Neutrophil (primary cell): ENCODE results near the gene YOD1.
"Not testable (repeated sequence)": the region's sequence is repeated elsewhere in the genome, so short reads cannot be mapped to it uniquely, and the experiment has no call there.

Experiments used
- H3K27ac ChIP-seq: fragments of 200-600 bp; sonication (generic); 2 replicates; pipeline ENCODE4 v1.5.1; 2016; ENCODE audit warnings: mild to moderate bottlenecking, moderate library complexity
- H3K27me3 ChIP-seq: fragments of 200-600 bp; sonication (generic); 2 replicates; pipeline ENCODE4 v1.6.0; 2016; ENCODE audit warnings: mild to moderate bottlenecking
- H3K36me3 ChIP-seq: fragments of 200-600 bp; sonication (generic); 2 replicates; pipeline ENCODE4 v1.5.1; 2017
- H3K4me1 ChIP-seq, 2 experiments: fragments of 200-600 bp in 1 of 2; sonication (generic) in 1 of 2; 1 replicate in 1 of 2; 2 replicates in 1 of 2; pipeline versions ENCODE4 v1.5.1 to v1.6.1; 2013 to 2016; ENCODE audit warnings: low read depth in 1 of 2, low read length in 1 of 2, mild to moderate bottlenecking in 1 of 2, moderate library complexity in 1 of 2; ENCODE audit not compliant: control insufficient read depth in 1 of 2, insufficient read depth in 1 of 2
- H3K4me3 ChIP-seq, 2 experiments: fragments of 200-600 bp in 1 of 2; sonication (generic) in 1 of 2; 1 replicate in 1 of 2; 2 replicates in 1 of 2; pipeline ENCODE4 v1.5.1; 2013 to 2016; ENCODE audit warnings: low read depth in 1 of 2, low read length in 1 of 2, mild to moderate bottlenecking in 1 of 2, moderate library complexity in 1 of 2
- H3K9me3 ChIP-seq: fragments of 200-600 bp; sonication (generic); 2 replicates; pipeline ENCODE4 v1.5.1; 2016
- TF ChIP-seq, protein P1 (sequence below): fragments of 200-600 bp; sonication (generic); IDR thresholded peaks from 2 replicates; pipeline ENCODE4 v1.5.1; 2016; ENCODE audit warnings: antibody characterized with exemption

YOD1 gene

DNA sequence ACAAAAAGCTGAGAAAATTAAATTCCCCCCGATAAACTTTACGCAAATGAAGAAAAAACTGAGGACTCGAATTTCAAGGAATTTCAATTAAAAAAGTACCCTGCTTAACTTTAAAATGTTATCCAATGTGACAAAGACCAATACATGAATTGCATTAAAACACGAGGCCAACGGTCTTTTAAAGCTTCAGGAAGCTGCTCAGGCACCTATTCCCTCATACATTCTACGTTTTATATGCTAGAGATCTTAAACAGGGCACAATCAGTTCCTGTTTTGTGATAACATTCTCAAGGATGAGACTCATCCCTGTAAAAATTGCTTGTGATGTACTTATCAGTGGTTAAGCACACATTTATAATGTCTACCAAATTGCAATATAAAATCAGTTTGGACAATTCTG is 3.0 kb downstream of the YOD1 start:
- peaks cover 55 to 64% of the 10 kb centered on the region in 2 experiments for H3K4me1 ChIP-seq
- TF ChIP-seq, protein P1, sequence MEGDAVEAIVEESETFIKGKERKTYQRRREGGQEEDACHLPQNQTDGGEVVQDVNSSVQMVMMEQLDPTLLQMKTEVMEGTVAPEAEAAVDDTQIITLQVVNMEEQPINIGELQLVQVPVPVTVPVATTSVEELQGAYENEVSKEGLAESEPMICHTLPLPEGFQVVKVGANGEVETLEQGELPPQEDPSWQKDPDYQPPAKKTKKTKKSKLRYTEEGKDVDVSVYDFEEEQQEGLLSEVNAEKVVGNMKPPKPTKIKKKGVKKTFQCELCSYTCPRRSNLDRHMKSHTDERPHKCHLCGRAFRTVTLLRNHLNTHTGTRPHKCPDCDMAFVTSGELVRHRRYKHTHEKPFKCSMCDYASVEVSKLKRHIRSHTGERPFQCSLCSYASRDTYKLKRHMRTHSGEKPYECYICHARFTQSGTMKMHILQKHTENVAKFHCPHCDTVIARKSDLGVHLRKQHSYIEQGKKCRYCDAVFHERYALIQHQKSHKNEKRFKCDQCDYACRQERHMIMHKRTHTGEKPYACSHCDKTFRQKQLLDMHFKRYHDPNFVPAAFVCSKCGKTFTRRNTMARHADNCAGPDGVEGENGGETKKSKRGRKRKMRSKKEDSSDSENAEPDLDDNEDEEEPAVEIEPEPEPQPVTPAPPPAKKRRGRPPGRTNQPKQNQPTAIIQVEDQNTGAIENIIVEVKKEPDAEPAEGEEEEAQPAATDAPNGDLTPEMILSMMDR: no peak
- no peaks in the 10 kb centered on the region for H3K27me3 ChIP-seq
- no peak overlapping the region for H3K4me3 ChIP-seq
- H3K9me3 ChIP-seq: no peaks in the 10 kb centered on the region
- H3K36me3 ChIP-seq: peaks cover 32% of the 10 kb centered on the region
- H3K27ac ChIP-seq: no peak overlapping the region

DNA sequence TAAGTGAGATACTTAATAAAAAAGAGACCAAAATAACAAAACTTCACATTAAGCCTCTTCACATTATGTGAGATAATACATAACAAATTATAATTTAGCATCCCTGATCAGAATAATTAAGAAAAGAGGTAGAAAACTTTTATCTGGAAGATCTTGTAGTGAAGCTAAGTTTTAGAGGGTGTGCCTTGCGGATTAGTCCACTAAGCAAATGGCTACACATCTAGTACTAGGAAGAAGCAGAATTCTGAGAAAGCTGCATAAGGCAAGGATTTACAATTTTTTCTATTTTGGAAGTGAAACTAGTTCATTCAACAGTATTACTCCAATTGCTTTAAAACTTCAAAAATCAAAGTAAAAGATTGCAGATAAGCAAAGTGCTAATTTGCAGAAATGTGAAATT is 3.5 kb downstream of the YOD1 start:
- H3K27ac ChIP-seq: no peak overlapping the region
- no peaks in the 10 kb centered on the region for H3K27me3 ChIP-seq
- H3K4me3 ChIP-seq: no peak overlapping the region
- H3K36me3 ChIP-seq: peaks cover 33% of the 10 kb centered on the region
- peaks cover 52 to 58% of the 10 kb centered on the region in 2 experiments for H3K4me1 ChIP-seq
- TF ChIP-seq, protein P1: no peak
- H3K9me3 ChIP-seq: no peaks in the 10 kb centered on the region

DNA sequence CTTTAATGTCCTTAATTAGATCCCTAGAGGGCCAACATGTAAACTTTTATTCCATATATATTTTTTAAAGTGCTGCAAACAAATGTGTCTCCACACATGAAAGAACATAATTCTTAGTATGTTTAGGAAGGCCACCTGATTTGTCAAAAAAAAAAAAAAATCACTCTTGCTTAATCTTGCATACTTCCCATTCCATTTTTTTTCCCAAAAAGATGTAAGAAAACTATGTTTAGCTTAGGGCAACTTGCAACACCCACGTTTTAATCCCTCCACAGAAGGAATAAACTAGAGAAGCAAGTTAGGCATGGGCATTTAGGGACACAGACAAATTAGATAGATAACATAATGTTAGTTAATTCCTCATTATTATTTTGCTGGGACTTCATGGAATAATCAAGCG is 5.6 kb downstream of the YOD1 start:
- Histone ChIP-seq H3K27me3 (no peaks in the 10 kb centered on the region), H3K36me3 (peaks cover 33% of the 10 kb centered on the region), H3K9me3 (no peaks in the 10 kb centered on the region), H3K4me1 (peaks cover 36 to 39% of the 10 kb centered on the region in 2 experiments), H3K27ac (no peak overlapping the region), H3K4me3 (no peak overlapping the region)
- TF ChIP-seq, protein P1: no peak

DNA sequence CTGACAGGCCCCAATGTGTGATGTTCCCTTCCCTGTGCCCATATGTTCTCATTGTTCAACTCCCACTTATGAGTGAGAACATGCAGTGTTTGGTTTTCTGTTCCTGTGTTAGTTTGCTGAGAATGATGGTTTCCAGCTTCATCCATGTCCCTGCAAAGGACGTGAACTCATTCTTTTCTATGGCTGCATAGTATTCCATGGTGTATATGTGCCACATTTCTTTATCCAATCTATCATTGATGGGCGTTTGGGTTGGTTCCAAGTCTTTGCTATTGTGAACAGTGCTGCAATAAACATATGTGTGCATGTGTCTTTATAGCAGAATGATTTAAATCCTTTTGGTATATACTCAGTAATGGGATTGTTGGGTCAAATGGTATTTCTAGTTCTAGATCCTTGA is 9.6 kb downstream of the YOD1 start:
- peaks cover 30% of the 10 kb centered on the region for H3K27me3 ChIP-seq
- H3K36me3 ChIP-seq: peaks cover 13% of the 10 kb centered on the region
- not testable (repeated sequence) for H3K27ac ChIP-seq, H3K4me3 ChIP-seq, H3K9me3 ChIP-seq, H3K4me1 ChIP-seq

GRCh38 chr1:207040181-207040533 is 10.9 kb downstream of the YOD1 start:
- H3K36me3 ChIP-seq: peaks cover 10% of the 10 kb centered on the region
- TF ChIP-seq, protein P1: no peak
- H3K4me1 ChIP-seq: no peaks in the 10 kb centered on the region
- H3K9me3 ChIP-seq: no peaks in the 10 kb centered on the region
- no peak overlapping the region for H3K27ac ChIP-seq
- no peak overlapping the region for H3K4me3 ChIP-seq
- H3K27me3 ChIP-seq: peaks cover 39% of the 10 kb centered on the region

GRCh38 chr1:207039380-207040180 is 11.4 kb downstream of the YOD1 start:
- H3K27ac ChIP-seq: no peak overlapping the region

More at GRCh38 chr1:207039380-207040180, 11.4 kb downstream of the YOD1 start:
- Histone ChIP-seq H3K4me3 (no peak overlapping the region), H3K9me3 (no peaks in the 10 kb centered on the region), H3K36me3 (peaks cover 8% of the 10 kb centered on the region), H3K27me3 (peaks cover 44% of the 10 kb centered on the region), H3K4me1 (no peaks in the 10 kb centered on the region)
- TF ChIP-seq, protein P1: no peak
